GM18526 (cell line): Measurements from ENCODE around the gene MT1HL1.

Experiments
- POLR2A ChIP-seq: IDR thresholded peaks from 3 replicates; pipeline ENCODE4 v1.6.1; 2011; ENCODE audit not compliant: insufficient read length; ENCODE audit errors: extremely low read depth

The MT1HL1 gene

DNA sequence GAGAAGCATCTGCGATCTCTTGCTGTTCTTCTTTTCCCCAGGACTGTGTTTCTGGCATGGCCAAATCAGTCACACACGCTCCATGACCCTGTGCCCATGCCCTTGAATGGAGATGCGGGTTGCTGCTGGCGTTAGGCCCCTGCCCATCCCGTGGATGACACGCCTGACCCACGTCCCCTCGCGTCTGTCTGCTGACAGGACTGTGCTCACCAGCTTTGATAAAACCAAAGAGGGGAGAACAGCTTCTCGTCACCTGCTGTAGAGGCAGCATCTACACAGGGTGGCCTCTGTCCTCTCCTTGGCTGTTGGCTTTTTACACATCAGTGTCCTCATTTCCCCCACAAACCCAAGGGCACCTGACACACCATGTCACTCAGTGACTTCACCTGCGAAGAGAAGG is 6.9 kb downstream of the MT1HL1 start:
- no peak for TF ChIP-seq POLR2A

DNA sequence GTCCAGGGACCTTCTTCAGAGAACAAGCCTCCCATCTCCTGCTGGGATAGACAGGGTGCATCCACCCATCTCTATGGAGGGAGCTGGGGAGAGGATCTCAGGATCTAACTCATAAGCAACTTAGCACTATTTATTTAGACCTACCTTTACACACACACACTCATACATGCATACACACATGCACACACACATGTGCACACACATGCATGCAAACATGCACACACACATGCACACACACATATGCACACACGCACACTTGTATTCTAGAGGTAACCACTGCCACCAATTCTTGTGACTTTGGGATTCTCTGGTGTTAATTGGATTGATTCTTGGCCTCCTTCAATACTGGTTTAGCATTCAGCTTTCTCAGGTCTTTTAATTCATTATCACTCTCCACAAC is 9.8 kb downstream of the MT1HL1 start:
- TF ChIP-seq POLR2A = no peak

DNA sequence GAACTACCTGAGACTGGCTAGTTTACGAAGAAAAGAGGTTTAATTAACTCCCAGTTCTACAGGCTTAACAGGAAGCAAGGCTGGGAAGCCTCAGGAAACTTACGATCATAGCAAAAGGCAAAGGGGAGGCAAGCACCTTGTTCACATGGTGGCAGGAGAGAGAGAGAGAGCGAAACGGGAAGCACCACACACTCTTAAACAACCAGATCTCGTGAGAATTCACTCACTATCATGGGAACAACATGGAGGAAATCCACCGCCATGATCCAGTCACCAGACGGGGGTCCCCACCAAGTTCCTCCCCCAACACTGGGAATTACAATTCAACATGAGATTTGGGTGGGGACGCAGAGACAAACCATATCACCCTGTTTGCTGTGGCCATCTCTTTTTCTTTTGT is 11.8 kb downstream of the MT1HL1 start:
- TF ChIP-seq POLR2A = no peak

DNA sequence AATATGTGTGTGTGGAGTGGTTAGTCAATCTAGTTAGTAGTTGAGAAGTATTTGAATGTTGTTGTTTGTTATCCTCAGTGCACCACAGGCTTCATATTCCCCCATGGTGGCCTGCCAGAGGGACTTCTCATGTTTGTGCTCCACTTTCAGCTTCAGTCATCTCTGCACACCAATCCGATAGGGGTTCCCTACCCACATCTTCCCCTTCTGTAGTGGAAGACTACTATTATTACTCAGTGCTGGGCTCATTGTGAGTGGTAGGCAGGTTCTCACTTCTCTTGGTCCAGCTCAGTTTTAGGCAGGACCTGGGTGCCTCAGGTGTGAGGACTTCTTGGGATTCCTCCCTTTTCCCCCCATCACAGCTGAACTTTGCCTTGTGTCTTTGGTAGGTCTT is 14.2 kb downstream of the MT1HL1 start:
- TF ChIP-seq POLR2A = no peak

DNA sequence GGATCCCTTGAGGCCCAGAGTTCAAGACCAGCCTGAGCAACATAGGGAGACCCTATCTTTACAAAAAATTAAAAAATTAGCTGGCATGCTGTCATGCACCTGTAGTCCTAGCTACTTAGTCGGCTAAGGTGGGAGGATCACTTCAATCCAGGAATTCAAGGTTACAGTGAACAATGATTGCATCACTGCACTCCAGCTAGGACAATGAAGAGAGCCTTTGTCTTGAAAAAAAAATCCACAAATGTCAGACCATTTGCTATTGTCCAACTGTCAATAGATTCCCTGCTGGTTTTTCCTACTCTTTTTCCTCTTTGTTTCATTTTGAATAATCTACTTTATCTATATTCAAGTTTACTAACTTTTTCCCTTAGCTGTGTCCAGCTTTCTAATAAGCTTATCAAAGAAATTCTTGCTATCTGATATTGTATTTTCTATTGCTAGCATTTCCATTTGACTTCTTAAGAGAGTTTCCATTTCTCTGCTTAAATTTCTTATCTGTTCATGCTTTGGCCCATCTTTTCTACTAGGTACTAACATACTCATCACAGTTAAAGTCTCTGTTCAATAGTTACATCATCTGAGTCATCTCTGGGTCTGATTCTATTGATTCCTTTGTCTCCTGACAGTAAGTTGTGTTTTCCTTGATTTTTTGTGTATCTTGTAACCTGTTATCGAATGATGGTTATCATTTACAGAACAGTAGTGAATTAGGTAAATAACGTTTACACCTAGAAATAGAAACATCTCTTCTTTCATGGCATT is 14.8 kb downstream of the MT1HL1 start:
- no peak for TF ChIP-seq POLR2A

DNA sequence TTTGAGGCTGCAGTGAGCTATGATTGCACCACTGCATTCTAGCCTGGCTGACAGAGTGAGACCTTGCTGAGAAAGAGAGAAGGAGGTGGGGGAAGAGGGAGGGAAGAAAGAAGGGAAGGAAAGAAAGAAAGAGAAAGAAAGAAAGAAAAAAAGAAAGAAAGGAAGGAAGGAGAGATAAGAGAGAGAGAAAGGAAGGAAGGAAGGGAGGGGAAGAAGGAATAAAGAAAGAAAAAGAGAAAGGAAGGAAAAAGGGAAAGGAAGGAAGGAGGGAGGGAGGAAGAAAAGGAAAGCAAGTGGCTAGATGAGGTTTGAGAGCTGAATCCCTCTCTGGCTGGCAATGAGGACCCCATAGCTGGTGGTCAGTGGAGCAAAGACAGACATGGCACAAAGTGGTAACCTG is 20.4 kb downstream of the MT1HL1 start:
- no peak for TF ChIP-seq POLR2A

DNA sequence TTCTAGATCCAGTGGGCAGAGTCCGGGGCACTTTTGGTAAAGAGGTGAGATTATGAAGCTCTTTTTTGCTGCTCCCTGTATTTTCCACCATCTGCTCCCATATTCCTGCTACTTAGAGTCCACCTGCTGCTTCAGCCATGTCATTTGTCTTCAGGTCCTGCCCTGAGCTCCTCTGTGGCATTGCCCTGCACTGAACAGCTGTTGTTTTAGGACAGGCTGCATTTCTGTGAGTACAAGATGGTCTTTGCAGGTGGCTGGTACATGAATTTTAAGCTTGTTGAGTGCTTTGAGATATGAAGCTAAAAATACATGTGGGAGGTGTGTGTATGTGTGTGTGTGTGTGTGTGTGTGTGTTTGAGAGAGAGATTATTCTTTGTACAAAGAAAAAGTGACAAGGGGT is 21.9 kb downstream of the MT1HL1 start:
- TF ChIP-seq POLR2A = no peak

DNA sequence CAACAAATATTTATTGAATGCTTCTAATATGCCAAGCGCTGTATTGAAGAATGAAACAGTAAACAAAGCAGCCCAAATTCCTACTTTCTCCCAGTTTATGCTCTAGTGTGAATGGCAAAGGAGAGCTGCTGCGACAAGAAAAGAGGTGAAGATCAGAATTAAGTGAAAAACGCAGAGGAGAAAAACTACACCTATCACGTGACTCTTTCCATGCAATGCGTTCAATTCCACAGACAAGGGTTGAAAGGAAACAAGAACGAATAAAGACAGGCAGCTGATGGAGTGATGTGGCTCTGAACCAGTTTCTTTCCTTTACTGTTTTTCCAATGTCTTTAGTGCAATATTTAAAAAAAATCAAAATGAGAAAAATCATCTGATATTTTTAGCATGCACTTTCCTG is 23.6 kb downstream of the MT1HL1 start:
- TF ChIP-seq POLR2A = no peak

DNA sequence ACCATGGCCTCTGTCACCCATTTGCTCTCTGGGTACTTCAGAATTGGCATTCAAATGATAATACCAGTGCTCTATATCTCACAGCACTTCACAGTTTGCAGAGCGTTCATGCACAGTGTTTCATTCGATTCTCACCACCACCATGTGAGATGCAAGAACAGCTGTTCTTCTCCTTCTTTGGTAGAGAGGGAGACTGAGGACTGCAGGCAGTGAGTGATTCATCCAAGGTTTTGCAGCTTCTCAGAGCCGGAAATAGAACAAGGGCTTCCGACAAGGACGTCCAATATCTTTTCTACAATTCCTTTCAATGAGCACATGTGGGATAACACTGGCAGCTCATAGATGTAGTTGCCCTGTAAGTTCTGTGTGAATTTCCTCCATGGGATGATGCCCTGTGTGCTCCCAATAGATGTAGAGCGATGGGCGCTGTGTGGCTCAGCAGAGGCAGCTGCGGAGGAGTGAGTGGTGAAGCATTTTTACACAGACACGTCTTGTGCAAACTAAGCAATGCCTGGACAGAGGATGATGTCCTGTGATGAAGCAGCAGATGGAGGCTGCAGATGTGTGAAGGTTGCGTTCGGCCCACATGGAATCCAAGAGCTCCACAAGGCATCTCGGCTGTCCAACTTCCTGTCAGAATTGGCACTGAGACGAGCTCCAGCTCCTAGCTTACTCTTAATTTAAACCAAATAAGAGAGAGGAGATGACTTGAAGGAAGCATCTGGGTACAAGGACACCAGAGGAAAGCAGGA is 24.9 kb downstream of the MT1HL1 start:
- no peak for TF ChIP-seq POLR2A

DNA sequence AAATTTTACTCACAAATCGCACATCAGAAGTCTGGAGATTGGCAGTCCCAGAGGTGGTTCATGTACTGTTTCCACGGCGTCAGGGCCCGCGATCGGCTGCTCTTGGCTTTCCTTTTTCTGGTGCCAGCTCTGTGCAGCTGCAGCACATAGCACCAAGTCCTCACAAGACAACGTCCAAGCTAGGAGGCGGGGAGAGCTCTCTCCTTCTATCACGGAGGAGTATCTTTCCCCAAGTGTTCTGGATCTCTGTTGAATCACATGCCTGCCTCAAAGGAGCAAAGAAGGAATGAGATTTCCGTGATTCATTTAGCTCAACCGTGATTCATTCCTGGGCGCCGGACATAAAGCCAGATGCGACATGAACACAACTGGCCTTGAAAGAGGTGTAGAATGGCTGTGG is 25.5 kb downstream of the MT1HL1 start:
- no peak for TF ChIP-seq POLR2A

DNA sequence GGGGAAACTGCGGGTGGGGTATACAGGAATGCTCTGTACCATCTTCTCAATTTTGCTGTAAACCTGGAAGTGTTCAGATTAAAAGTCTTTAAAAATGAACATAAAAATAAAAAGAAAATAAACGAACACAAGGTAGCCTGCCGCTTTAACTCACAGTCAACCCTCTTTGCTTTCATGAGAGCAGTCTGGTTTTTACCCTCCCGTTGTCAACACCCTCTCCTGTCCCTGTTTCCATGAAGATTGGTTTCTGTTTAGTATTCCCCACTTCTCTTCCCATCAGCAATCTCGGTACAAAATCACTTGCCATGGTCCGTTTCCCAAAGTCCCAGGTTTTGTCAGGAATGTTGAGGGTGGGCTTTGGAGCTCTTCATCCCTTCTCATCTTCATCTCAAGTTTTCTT is 28.8 kb downstream of the MT1HL1 start:
- no peak for TF ChIP-seq POLR2A

DNA sequence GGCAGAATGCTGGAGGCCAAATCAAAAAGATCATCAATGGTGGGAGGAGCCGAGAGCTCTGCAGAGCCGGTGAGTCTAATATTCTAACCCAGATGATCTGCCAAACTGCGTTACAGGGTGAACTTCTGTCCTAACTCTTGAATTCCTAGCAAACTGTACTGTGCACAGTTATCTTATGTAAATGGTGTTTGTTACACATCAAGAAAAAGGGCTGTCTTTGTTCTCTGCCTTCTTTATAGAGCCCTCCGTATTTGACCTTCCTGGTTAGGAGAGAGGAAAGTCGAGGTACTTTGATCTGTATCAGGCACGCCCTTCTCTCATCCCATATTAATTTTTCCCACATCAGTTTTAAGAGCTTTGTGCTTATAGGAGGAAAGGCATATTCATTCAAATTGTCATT is 37.6 kb downstream of the MT1HL1 start:
- TF ChIP-seq POLR2A = no peak

DNA sequence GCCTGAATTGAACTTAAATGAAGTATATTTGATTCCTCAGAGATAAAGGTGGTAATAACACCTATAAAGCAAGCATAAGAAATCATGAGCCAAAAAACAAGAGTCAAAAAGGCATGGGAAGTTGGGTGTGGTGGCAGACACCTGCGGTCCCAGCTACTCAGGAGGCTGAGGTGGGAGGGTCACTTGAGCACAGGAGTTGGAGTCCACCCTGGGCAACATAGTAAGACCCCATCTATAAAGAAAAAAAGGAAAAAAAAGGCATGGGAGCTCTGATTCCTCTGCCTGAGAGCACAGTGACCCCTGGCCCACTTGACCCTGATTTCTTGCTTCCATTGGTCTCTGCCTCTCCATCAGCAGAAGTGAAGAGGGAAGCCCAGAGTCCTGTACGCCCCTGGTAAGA is 40.3 kb downstream of the MT1HL1 start:
- no peak for TF ChIP-seq POLR2A

DNA sequence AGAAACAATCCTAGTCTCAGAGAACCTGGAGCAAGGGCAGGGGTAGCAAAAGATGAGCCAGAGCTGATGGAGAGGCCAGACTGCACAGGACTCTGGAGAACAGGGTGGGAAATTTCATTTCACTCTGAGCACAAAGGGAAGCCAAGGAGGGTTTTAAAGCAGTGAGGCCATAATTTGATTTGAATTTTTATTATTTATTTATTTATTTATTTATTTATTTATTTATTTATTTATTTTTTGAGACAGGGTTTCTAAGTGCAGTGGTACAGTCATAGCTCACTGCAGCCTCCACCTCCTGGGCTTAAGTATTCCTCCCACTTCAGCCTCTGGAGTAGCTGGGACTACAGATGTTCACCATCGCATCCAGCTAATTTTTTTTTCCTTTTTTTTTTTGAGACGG is 45.1 kb downstream of the MT1HL1 start:
- no peak for TF ChIP-seq POLR2A

DNA sequence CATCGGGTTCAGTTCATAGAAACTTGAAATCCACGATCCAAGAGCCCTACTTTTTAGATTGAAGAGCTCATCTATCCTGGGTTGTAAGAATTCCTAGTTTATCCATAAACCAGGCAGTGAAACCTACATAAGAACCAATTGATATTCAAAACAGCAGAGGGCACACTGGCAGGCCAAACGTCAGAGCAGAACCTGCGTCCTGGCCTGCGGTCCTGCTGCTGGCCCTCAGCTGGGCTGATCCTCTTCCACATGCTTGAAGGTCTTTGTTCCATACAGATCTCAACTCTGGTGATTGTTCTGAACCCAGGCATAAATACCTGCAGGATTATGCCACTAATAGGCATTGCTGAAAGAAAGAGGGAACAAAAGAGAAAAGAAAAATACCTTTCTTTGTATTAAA is 47.0 kb downstream of the MT1HL1 start:
- TF ChIP-seq POLR2A = no peak
